ENCODE measurements around the gene NHSL2. TPM values are rescaled to one million over a fixed set of nuclear protein-coding genes. Genes with fewer than 3 reads are reported as not detected.

Gene NHSL2
- total and polyA plus RNA-seq, 2 experiments from 2014 or later: 4.7 to 9.5 TPM

- peaks cover 5% of the 10 kb centered on the region for H3K27me3 Mint-ChIP-seq (ENCODE audit: insufficient read depth, low read depth, poor library complexity)
- H3F3A ChIP-seq (replicated peaks; ENCODE audit: low read depth): no peaks in the 10 kb centered on the region
- no peaks in the 10 kb centered on the region for H3K36me3 ChIP-seq (ENCODE audit: insufficient read depth)
- H3K4me1 Mint-ChIP-seq: peaks cover 20% of the 10 kb centered on the region
- H3K9me2 ChIP-seq (ENCODE audit: insufficient read depth): no peaks in the 10 kb centered on the region
- peaks cover 5% of the 10 kb centered on the region; the same call in 1 of the 2 replicates for H3K4me1 ChIP-seq (ENCODE audit: insufficient read depth)
- no peaks in the 10 kb centered on the region for H4K20me1 ChIP-seq (replicated peaks; ENCODE audit: insufficient read depth)
- no peak overlapping the region for H3K4me3 Mint-ChIP-seq
- ATAC-seq: no peak
- no peak for TF ChIP-seq ZNF462 (CRISPR knock-in tag; IDR thresholded peaks at IDR 0.05)
- no peak for TF ChIP-seq POLR2AphosphoS5 (IDR thresholded peaks at IDR 0.05; ENCODE audit: low read depth)
- TF ChIP-seq STAT1 (IDR thresholded peaks at IDR 0.05; ENCODE audit: unreplicated experiment): no peak
- no peak for TF ChIP-seq CTCF (conservative IDR thresholded peaks at IDR 0.05; ENCODE audit: low read depth in 2 of 2)
- no peak for TF ChIP-seq EZH2phosphoT487 (IDR thresholded peaks at IDR 0.05; ENCODE audit: unreplicated experiment)
- no peak for TF ChIP-seq ZNF331 (CRISPR knock-in tag; IDR thresholded peaks at IDR 0.05; ENCODE audit: low read depth)
- TF ChIP-seq EZH2 (IDR thresholded peaks at IDR 0.05; ENCODE audit: low read depth, unreplicated experiment): no peak
- TF ChIP-seq CREB1 (CRISPR knock-in tag; IDR thresholded peaks at IDR 0.05; ENCODE audit: low read depth): no peak
- no peak for TF ChIP-seq JUNB (IDR thresholded peaks at IDR 0.05; ENCODE audit: unreplicated experiment)
- TF ChIP-seq ZNF114 (CRISPR knock-in tag; IDR thresholded peaks at IDR 0.05): no peak
- no peak for TF ChIP-seq NANOG (IDR thresholded peaks at IDR 0.05; ENCODE audit: borderline replicate concordance)
- no peak for TF ChIP-seq REST (IDR thresholded peaks at IDR 0.05; ENCODE audit: unreplicated experiment)
- TF ChIP-seq ETS1 (IDR thresholded peaks at IDR 0.05): no peak
- H3K27me3 ChIP-seq (ENCODE audit: insufficient read depth): no peaks in the 10 kb centered on the region
- H3K27ac ChIP-seq (ENCODE audit: low read depth): no peak overlapping the region
- H3K79me2 ChIP-seq (replicated peaks; ENCODE audit: insufficient read depth): no peaks in the 10 kb centered on the region
- DNase-seq (ENCODE audit: low spot score): no peak
- no peak overlapping the region for H3K4me2 ChIP-seq
- 0 out of 3 replicates have a peak, but pooled peaks cover 2% of the 10 kb centered on the region for H3K36me3 Mint-ChIP-seq (ENCODE audit: low read depth)
- H3K27ac Mint-ChIP-seq: no peak overlapping the region
- no peak overlapping the region for H3K4me3 ChIP-seq
- H2AFZ ChIP-seq: no peak overlapping the region
- no peaks in the 10 kb centered on the region for H3K9me3 Mint-ChIP-seq
Observed at GRCh38 chrX:72041871-72042851, 131.5 kb downstream of the NHSL2 start.

Measured in GM23338 (cell line).